Stimulated activated CD8-positive, alpha-beta memory T cell treated with anti-CD3 and anti-CD28 coated beads, Interleukin-15, amount 100 ng/mL, for 1 hour (primary cell): Measurements from ENCODE around the gene GTF3C5.
"Not testable (repeated sequence)": the region's sequence is repeated elsewhere in the genome, so short reads cannot be mapped to it uniquely, and the experiment has no call there.

Experiments used
- DNase-seq: peaks from one replicate; pipeline ENCODE4 v3.0.0-alpha.2; 2020; ENCODE audit warnings: low read depth

Gene GTF3C5

GRCh38 chr9:132997591-132997990, 33.2 kb upstream of the GTF3C5 start:
- no peak for DNase-seq

DNA sequence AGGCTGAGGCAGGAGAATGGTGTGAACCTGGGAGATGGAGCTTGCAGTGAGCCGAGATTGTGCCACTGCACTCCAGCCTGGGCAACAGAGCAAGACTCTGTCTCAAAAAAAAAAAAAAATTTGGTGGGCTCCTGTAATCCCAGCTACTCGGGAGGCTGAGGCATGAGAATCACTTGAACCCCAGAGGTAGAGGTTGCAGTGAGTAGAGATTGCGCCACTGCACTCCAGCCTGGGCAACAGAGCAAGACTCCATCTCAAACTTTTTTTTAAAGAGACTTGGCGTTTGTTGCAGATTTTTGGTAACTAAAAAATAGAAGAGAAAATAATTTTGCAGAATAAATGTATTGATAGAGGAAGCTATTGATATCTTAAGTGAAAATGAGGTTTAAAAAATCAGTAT, 32.6 kb upstream of the GTF3C5 start:
- not testable (repeated sequence) for DNase-seq

DNA sequence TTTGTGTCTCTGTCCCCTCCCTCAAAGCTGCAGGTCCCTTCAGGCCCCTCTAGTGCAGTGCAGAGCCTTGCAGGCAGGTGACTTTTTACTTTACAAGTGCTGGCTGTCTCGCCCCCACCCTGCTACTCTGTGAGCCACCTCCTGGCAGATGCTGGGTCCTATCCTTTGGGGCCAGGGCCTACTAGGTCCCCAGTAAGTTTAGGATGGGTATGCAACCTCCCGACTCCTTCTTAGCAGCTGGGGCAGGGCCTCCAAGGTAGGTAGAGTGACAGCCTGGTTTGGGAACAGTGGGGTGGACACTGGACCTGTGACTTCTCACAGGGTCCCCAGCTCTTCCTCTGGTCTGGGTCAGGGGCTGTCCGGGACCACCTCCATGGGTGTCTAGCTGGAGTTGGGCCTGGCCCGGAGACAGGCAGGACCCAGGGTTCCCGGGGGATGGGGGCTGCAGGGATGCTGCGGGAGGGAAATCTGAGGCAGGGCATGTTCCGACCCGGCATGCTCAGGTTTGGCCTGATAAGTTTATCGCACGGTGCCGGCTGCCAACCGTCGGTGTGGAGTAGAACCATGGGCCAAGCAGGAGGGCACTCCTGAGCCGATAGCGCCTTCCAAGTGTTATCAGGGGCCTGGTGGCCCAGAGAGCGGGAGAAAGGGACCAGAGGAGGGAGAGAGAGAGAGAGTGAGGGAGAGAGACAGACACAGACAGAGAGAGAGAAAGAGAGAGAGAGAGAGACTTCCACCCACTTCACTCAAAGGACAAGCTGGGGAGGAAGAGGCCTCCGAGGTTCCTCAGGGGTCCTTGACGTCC, 31.8 kb upstream of the GTF3C5 start:
- no peak for DNase-seq

- DNase-seq = no peak
Observed at GRCh38 chr9:133002147-133003070, 28.4 kb upstream of the GTF3C5 start.

- no peak for DNase-seq
Observed at GRCh38 chr9:133003071-133003461, 27.7 kb upstream of the GTF3C5 start.

DNA sequence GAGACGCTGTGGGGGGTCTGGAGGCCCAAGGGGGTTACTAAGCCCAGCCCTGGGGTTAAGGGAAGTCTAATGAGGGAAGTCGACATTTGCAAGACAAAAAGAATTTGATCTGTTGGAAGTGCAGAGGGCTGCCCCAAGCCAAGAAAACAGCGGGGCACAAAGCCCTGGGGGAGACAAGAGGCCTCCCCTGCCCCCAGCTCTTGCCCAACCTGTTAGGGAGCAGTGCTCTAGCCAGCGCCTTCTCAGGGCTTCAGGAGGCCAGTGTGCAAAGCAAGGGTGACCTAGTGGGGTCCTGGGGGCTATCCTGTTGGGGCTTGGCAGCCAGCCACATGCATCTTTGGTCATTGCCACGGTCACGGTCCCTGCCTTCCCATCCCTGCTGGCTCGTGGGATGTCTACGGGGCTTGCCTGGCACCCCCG, 27.1 kb upstream of the GTF3C5 start:
- no peak for DNase-seq

GRCh38 chr9:133004091-133004998, 26.5 kb upstream of the GTF3C5 start:
- DNase-seq = no peak

DNA sequence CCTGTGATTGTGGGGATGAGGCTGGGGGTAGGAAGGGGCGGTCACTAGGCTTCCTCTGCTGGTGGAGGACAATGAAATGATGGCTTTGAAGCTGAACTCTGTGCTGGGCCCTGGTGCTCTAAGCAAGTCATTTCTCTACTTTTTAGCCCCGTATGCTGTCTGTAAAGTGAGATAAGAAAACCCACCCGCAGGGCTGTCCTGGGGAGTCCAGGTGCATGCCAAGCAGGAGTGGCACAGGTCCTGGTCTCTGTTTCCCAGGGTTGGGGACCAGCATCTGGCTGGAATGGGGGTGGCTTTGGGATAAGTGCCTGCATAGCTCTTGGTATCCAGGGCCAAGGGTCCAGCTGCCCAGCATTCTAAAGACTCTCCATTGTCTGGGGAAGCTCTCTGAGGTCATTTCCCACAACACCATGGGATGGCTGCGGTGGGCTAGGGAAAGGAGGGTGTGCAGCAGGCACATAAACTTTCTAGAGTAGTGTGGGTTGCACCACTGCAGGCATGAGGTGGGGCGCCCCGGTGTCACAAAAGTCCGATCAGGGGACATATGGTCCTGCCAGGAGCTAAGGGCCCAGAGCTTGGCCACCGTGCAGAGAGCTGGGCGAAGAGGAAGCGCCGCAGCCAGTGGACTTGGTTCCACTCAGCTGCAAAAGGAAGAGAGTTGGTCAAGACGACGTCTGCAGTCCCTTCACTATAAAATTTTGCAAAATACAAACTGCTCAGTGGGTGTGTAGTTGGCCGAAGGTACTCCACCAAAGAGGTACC, 25.6 kb upstream of the GTF3C5 start:
- no peak for DNase-seq

- no peak for DNase-seq
Observed at GRCh38 chr9:133005957-133006356, 24.8 kb upstream of the GTF3C5 start.

DNA sequence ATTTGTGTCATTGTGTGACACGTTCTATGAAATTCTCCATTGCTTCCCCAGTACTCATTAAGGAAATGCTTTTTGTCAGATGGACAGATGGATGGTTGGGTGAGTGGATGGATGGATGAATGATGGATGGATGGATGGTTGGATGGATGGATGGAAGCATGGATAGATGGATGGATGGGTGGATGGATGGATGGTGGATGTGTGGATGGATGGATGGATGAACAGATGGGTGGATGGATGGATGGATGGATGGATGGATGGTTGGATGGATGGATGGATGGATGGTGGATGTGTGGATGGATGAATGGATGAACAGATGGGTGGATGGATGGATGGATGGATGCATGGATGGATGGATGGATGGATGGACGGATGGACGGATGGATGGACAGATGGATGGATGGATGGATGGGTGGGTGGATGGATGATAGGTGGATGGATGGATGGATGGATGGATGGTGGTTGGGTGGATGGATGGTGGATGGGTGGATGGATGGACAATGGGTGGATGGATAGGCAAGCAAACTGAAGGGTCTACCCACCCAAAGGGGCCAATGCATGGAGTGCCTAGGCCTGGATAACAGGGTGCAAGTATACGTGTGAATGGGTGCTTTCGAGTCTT, 24.0 kb upstream of the GTF3C5 start:
- DNase-seq = no peak

- no peak for DNase-seq
Observed at GRCh38 chr9:133008406-133008805, 22.4 kb upstream of the GTF3C5 start.

GRCh38 chr9:133008824-133009223, 22.0 kb upstream of the GTF3C5 start:
- DNase-seq = no peak

GRCh38 chr9:133009906-133010582, 20.8 kb upstream of the GTF3C5 start:
- no peak for DNase-seq

DNA sequence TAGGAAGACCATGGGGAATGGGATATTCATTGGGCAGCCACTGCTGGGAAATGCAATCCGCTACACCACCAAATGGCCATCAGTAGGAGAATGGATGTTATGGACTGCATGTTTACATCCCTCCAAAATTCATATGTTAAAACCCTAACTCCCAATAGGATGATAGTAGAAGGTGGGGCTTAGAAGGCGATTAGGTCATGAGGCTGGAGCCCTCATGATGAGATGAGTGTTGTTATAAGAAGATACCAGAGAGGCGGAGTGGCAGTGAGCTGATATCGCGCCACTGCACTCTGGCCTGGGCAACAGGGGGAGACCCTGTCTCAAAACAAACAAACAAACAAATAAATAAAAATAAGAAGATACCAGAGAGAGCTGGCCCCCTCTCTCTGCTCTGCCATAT, 16.1 kb upstream of the GTF3C5 start:
- no peak for DNase-seq

GRCh38 chr9:133023117-133023890, 7.5 kb upstream of the GTF3C5 start:
- no peak for DNase-seq

- no peak for DNase-seq
Observed at GRCh38 chr9:133026426-133026825, 4.4 kb upstream of the GTF3C5 start.

DNA sequence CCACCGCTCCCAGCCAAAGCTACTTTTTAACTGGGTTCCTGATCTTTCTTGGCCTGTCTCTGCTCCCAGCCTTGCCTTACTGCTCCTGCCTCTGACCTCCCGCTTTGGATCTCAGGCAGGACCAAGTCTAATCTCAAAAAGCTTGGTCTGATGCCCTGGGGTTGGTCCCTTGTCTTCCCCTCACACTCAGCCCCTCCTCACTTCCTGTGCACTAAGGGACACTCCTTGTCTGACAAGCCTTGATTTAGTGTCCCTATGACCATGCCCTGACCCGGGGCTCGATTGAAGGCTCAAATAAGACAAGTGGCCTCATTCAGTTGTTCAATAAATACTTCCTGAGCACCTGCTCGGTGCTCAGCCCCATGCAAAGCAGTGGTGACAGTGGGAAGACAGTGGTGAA, 3.7 kb upstream of the GTF3C5 start:
- DNase-seq = no peak

- no peak for DNase-seq
Observed at GRCh38 chr9:133028221-133028620, 2.6 kb upstream of the GTF3C5 start.

GRCh38 chr9:133029994-133030316, 842 bp upstream of the GTF3C5 start:
- no peak for DNase-seq

GRCh38 chr9:133031130-133031422, 279 bp downstream of the GTF3C5 start:
- DNase-seq = no peak
